Fibroblast of the aortic adventitia (primary cell): ENCODE measurements around the gene SHD. TPM values are rescaled to one million over a fixed set of nuclear protein-coding genes. Genes with fewer than 3 reads are reported as not detected.

Experiments
- DNase-seq: peaks from one replicate; pipeline ENCODE4 v3.0.0-alpha.2; 2010; ENCODE audit warnings: low read depth
- H3K4me3 ChIP-seq: 2 replicates; pipeline ENCODE4 v1.5.1; 2011; ENCODE audit warnings: low read depth, mild to moderate bottlenecking, control low read depth, low read length, moderate library complexity
- total RNA-seq: library from RNA; depleted of rRNA; stranded (reverse); fragments of >200 nt; gene quantifications from 2 replicates; pipeline ENCODE4 v1.2.3, GENCODE V29; 2012; ENCODE audit warnings: low replicate concordance
- TF ChIP-seq, protein P1 (sequence below): IDR thresholded peaks from 2 replicates; pipeline ENCODE4 v1.5.1; 2011; ENCODE audit warnings: mild to moderate bottlenecking, low read length, control low read depth, inconsistent platforms; ENCODE audit not compliant: insufficient read depth

The SHD gene
- total RNA-seq, 1 donor = not detected

GRCh38 chr19:4297901-4298809, 19.1 kb downstream of the SHD start:
- DNase-seq = no peak
- H3K4me3 ChIP-seq = no peak overlapping the region
- TF ChIP-seq, protein P1, sequence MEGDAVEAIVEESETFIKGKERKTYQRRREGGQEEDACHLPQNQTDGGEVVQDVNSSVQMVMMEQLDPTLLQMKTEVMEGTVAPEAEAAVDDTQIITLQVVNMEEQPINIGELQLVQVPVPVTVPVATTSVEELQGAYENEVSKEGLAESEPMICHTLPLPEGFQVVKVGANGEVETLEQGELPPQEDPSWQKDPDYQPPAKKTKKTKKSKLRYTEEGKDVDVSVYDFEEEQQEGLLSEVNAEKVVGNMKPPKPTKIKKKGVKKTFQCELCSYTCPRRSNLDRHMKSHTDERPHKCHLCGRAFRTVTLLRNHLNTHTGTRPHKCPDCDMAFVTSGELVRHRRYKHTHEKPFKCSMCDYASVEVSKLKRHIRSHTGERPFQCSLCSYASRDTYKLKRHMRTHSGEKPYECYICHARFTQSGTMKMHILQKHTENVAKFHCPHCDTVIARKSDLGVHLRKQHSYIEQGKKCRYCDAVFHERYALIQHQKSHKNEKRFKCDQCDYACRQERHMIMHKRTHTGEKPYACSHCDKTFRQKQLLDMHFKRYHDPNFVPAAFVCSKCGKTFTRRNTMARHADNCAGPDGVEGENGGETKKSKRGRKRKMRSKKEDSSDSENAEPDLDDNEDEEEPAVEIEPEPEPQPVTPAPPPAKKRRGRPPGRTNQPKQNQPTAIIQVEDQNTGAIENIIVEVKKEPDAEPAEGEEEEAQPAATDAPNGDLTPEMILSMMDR = no peak

DNA sequence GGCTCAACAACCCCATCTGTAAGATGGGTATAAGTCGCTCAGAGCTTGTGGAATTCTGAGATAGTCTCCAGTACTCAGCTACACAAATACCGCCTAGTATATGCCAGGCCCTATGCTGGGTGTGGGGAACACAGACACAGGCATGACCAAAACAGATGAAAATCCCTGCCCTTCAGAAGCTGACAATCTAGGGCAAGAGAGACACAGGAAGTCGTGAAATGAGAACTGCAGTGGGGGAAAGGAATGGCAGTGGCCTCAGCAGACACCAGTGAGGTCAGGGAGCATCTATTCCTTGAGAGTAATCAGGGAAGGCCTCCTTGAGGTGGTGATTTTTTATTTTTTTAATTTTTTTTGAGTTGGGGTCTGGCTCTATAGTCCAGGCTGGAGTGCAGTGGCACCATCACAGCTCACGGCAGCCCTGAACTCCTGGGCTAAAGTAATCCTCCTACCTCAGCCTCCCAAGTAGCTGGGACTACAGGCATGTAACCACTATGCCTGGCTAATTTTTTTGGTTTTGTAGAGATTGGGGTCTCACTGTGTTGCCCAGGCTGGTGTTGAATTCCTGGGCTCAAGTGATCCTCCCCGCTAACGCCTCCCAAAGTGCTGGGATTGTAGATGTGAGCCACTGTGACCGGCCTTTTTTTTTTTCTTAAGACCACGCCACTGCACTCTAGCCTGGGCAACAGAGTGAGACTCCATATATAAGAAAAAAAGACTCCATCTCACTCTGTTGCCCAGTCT, 19.9 kb downstream of the SHD start:
- TF ChIP-seq, protein P1 = no peak
- H3K4me3 ChIP-seq = no peak overlapping the region
- DNase-seq = no peak

DNA sequence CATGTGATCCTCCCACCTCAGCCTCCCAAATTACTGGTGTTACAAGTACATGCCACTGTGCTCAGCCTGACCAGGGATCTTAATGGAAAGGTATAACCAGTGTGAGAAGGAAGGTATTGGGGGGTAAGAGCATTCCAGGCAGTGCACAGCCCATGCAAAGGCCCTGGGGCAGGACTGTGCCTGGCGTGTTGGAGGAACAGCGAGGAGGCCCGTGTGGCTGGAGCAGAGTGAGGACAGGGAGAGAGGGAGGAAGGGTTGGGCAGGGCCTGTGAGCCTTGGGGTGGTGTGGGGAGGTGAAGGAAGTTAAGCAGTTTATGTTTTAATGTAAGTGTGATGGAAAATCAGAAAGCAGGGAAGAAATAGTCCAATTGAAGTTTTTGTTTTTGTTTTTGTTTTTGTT, 21.5 kb downstream of the SHD start:
- DNase-seq = no peak
- H3K4me3 ChIP-seq = no peak overlapping the region
- TF ChIP-seq, protein P1 = no peak

DNA sequence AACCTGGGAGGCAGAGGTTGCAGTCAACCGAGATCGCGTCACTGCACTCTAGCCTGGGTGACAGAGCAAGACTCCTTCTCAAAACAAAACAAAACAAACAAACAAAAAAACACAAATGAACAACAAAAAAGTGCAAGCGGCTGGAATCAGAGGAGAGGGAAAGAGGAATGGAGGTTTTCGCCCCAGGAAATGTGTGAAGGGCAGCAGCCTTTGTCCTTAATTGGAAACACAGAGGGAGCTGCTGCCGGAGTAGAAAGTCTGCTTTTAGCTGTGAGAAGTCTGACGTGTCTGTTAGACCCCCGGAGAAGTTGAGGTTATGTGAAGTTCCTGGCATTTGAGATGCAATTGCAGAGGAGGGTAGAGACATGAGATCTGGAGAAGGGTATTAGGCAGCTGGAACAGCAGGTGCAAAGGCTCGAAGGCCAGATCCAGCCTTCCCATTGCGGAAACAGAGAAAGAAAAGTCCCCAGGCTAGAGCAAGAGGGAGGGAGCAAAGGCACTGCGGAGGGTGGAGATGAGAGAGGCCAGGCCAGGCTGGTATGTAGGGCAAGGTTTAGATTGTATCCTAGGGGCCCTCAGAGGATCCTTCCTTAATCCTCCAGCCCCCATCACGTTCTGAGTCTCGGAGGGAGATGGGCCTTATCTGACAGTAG, 22.6 kb downstream of the SHD start:
- TF ChIP-seq, protein P1 = no peak
- no peak for DNase-seq
- H3K4me3 ChIP-seq = no peak overlapping the region

DNA sequence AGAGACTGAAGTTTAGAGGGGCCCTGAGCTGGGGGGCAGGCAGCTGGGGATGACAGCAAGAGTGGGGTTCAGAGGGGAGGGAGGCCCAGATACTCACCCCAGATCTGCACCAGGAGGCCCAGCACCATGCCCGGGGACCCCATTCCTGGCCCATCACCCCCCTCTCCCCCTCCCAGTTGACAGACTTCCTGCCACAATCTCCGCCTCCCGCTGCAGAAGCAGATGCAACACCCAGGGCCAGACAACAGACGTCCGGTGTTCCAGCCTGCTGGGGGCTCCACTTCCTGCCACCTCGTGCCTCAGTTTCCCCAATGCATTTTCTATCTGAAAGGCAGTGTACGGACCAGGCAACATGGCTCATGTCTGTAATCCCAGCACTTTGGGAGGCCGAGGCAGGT, 23.2 kb downstream of the SHD start, which contains the start of gene TMIGD2:
TSS of gene TMIGD2 (minus strand) at position 147 of the 398 bp plus-strand sequence. CDS start at position 143, 4 bp downstream.
- no peak for DNase-seq
- H3K4me3 ChIP-seq = no peak within 1 kb of the TSS
- TF ChIP-seq, protein P1 = no peak

GRCh38 chr19:4303819-4304537, 24.9 kb downstream of the SHD start:
- peak overlapping the region; percentile 25 for H3K4me3 ChIP-seq
- no peak for DNase-seq
- TF ChIP-seq, protein P1 = no peak
